ENCODE measurements around the gene TOGARAM1.

Gene TOGARAM1

DNA sequence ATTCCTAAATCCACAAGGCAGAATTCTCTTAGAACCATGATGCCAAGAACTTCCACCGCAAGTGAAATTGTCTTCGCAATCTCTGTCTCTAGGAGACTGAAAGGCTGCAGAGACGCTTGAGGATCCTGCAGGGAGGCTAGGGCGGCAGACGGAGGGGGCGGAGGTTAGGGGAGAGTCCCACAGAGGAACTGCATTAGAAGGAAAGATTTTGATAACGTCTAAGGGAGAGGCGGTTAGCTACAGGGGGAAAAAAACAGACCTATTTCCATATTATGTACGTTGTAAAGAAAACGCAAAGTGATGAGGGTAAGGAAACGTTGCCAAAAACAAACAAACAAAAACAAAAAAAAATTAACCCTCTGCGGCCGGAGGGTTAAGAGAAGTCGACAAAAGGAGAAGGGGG, 838 bp upstream of the TOGARAM1 start:
- TF ChIP-seq NFRKB (IDR thresholded peaks at IDR 0.05) = no peak
- peak; percentile 14; the same call in 1 of the 2 replicates for TF ChIP-seq L3MBTL2 (conservative IDR thresholded peaks at IDR 0.05)
- ChIA-PET POLR2A (interaction anchor here (0.9 to 5.3 kb wide), 12 partner anchors 18 to 292 kb away, joined by 3 to 32 read pairs (median 6); partner anchors contain the start of genes FANCM, FKBP3, MIS18BP1 and PRPF39), CTCF (interaction anchor here (0.8 kb wide), 1 partner anchor 8 kb away, joined by 3 read pairs; no protein-coding TSS in a partner anchor)
- DNase-seq (ENCODE audit: extremely low spot score) = peak; percentile 52

DNA sequence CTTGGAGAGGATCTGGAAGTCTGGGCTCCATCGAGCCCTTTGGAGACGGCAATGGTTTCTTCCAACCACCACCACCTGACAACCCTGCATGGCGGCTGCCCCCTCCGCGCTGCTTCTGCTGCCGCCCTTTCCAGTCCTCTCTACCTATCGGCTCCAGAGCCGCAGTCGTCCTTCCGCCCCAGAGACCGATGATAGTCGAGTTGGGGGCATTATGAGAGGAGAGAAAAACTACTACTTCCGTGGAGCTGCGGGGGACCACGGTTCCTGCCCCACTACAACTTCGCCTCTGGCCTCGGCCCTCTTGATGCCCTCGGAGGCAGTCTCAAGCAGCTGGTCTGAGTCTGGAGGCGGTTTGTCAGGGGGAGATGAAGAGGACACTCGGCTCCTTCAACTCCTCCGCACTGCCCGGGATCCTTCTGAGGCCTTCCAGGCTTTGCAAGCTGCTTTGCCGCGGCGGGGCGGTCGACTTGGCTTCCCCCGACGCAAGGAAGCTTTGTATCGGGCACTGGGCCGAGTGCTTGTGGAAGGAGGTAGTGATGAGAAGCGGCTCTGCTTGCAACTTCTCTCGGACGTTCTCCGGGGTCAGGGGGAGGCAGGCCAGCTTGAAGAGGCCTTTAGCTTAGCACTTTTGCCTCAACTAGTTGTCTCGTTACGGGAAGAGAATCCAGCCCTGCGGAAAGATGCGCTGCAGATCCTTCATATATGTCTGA, 499 bp downstream of the TOGARAM1 start:
- no peak for DNase-seq (ENCODE audit: extremely low spot score)
- TF ChIP-seq L3MBTL2 (conservative IDR thresholded peaks at IDR 0.05) (peak; percentile 89), ELF4 (IDR thresholded peaks at IDR 0.05) (no peak)
- POLR2A ChIA-PET = interaction anchor here (0.7 to 5.3 kb wide), 22 partner anchors 10 to 290 kb away, joined by 3 to 32 read pairs (median 6); partner anchors contain the start of genes FANCM, FKBP3, MIS18BP1 and PRPF39
- CTCF ChIA-PET = no interaction called here

DNA sequence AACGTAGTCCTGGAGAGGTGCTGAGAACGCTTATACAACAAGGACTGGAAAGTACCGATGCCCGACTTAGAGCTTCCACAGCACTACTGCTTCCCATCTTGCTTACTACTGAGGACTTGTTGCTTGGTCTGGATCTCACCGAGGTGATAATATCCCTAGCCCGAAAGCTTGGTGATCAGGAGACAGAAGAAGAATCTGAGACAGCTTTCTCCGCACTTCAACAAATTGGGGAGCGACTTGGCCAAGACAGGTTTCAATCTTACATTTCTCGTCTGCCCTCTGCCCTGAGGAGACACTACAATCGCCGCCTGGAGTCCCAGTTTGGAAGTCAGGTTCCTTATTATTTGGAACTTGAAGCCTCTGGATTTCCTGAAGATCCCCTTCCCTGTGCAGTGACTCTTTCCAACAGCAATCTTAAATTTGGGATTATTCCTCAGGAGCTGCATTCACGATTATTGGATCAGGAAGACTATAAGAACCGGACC, 1.1 kb downstream of the TOGARAM1 start:
- no peak for DNase-seq (ENCODE audit: extremely low spot score)
- ChIA-PET POLR2A (interaction anchor here (1.5 to 5.3 kb wide), 10 partner anchors 15 to 290 kb away, joined by 3 to 32 read pairs (median 8); partner anchors contain the start of genes FANCM, FKBP3, MIS18BP1 and PRPF39), CTCF (no interaction called here)
- no peak for TF ChIP-seq L3MBTL2 (conservative IDR thresholded peaks at IDR 0.05)
- no peak for TF ChIP-seq SUZ12 (IDR thresholded peaks at IDR 0.05)

DNA sequence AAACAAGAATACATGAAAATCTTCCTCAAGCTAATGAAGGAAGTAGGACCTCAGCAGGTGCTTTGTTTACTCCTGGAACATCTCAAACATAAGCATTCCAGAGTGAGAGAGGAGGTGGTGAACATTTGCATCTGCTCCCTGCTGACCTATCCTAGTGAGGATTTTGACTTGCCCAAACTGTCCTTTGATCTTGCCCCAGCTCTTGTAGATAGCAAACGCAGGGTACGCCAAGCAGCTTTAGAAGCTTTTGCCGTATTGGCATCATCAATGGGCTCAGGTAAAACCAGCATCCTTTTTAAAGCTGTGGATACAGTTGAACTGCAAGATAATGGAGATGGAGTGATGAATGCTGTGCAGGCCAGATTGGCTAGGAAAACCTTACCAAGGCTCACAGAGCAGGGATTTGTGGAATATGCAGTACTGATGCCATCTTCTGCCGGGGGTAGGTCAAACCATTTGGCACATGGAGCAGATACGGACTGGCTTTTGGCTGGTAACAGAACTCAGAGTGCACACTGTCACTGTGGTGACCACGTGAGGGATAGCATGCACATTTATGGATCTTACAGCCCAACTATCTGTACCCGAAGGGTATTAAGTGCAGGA, 1.9 kb downstream of the TOGARAM1 start:
- ChIA-PET POLR2A (interaction anchor here (2.6 to 5.3 kb wide), 3 partner anchors 17 to 171 kb away, joined by 11 to 32 read pairs (median 21); partner anchors contain the start of genes FANCM, FKBP3 and PRPF39), CTCF (no interaction called here)
- DNase-seq (ENCODE audit: extremely low spot score) = no peak
- TF ChIP-seq L3MBTL2 (conservative IDR thresholded peaks at IDR 0.05) (peak; percentile 30; the same call in 1 of the 2 replicates), SUZ12 (IDR thresholded peaks at IDR 0.05) (no peak)

DNA sequence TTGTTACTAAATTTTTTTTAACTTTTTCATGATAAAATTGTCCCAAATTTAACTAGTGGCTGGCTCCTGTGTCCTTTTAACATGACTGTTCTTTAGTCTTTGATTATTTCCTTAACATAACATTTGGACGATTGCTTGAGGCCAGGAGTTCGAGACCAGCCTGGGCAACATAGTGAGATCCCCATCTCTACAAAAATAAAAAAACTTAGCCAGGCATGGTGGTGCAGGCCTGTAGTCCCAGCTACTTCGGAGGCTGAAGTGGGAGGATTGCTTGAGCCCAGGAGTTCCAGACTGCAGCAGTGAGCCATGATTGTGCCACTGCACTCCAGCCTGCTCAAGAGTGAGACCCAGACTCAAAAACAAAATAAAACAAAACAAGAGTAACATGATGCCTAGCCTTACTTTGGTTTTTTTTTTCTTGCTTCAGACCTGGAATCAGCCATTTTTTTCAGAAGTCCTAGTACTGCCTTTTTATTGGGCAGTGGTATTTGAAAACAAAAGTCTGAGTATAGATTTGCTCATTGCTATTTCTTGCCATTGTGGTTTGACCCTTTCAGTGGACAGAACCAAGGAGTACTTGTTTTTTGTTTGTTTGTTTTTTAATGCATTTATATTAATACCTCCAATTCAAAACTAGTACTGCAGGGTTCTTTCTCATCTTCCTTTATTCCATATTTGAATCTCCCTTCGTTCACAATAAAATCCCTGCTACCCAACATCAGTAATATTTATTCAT, 4.8 kb downstream of the TOGARAM1 start:
- POLR2A ChIA-PET = no interaction called here
- CTCF ChIA-PET = no interaction called here
- TF ChIP-seq CTBP1 (IDR thresholded peaks at IDR 0.05; ENCODE audit: borderline replicate concordance) = no peak
- no peak for TF ChIP-seq NFRKB (IDR thresholded peaks at IDR 0.05)
- DNase-seq (ENCODE audit: extremely low spot score) = no peak

DNA sequence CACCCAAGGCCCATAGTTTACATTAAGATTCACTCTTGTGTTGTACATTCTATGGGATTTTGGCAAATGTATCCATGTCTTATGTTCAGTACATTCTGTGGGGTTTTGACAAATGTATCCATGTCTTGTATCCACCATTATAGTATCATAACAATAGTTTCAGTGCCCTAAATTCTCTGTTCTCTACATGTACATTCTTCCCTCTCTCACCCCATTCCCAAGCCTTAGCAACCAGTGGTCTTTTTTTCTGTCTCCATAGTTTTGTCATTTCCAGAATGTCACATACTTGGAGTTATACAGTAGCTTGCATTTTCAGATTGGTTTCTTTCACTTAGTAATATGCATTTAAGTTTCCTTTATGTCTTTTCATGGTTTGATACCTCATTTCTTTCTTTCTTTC, 6.7 kb downstream of the TOGARAM1 start:
- ChIA-PET POLR2A (no interaction called here), CTCF (no interaction called here)
- no peak for TF ChIP-seq LEF1 (IDR thresholded peaks at IDR 0.05; ENCODE audit: borderline replicate concordance)
- no peak for TF ChIP-seq SP1 (IDR thresholded peaks at IDR 0.05)
- TF ChIP-seq SUZ12 (IDR thresholded peaks at IDR 0.05) = no peak
- TF ChIP-seq ARNT (IDR thresholded peaks at IDR 0.05) = no peak
- TF ChIP-seq NFRKB (IDR thresholded peaks at IDR 0.05) = no peak
- TF ChIP-seq, protein P1, sequence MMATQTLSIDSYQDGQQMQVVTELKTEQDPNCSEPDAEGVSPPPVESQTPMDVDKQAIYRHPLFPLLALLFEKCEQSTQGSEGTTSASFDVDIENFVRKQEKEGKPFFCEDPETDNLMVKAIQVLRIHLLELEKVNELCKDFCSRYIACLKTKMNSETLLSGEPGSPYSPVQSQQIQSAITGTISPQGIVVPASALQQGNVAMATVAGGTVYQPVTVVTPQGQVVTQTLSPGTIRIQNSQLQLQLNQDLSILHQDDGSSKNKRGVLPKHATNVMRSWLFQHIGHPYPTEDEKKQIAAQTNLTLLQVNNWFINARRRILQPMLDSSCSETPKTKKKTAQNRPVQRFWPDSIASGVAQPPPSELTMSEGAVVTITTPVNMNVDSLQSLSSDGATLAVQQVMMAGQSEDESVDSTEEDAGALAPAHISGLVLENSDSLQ (IDR thresholded peaks at IDR 0.05) = no peak
- TF ChIP-seq TARDBP (IDR thresholded peaks at IDR 0.05) = no peak
- TF ChIP-seq FOXM1 (IDR thresholded peaks at IDR 0.05; ENCODE audit: borderline replicate concordance) = no peak
- no peak for TF ChIP-seq ELF4 (IDR thresholded peaks at IDR 0.05)
- TF ChIP-seq L3MBTL2 (conservative IDR thresholded peaks at IDR 0.05) = no peak
- no peak for DNase-seq (ENCODE audit: extremely low spot score)

DNA sequence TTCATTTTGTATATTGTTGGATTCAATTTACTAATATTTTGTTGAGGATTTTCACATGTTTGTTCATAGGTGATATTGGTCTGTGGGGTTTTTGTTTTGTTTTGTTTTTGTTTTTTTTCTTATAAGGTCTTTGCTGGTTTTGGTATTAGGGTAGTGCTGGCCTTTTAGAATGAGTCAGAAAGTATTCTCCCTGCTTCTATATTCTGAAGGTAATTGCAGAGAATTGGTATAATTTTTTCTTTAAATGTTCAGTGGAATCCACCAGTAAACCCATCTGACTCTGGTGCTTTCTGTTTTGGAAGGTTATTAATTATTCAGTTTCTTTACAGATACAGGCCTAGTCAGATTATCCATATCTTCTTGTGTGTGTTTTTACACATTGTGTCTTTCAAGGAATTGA, 8.9 kb downstream of the TOGARAM1 start:
- TF ChIP-seq ZNF384 (IDR thresholded peaks at IDR 0.05) (no peak), NFRKB (IDR thresholded peaks at IDR 0.05) (no peak), HDGF (IDR thresholded peaks at IDR 0.05; ENCODE audit: borderline replicate concordance) (no peak), FOXK2 (IDR thresholded peaks at IDR 0.05) (no peak), BHLHE40 (IDR thresholded peaks at IDR 0.05; ENCODE audit: borderline replicate concordance) (no peak), FOXM1 (IDR thresholded peaks at IDR 0.05; ENCODE audit: borderline replicate concordance) (no peak)
- ChIA-PET POLR2A (no interaction called here), CTCF (no interaction called here)
- DNase-seq (ENCODE audit: extremely low spot score) = no peak

DNA sequence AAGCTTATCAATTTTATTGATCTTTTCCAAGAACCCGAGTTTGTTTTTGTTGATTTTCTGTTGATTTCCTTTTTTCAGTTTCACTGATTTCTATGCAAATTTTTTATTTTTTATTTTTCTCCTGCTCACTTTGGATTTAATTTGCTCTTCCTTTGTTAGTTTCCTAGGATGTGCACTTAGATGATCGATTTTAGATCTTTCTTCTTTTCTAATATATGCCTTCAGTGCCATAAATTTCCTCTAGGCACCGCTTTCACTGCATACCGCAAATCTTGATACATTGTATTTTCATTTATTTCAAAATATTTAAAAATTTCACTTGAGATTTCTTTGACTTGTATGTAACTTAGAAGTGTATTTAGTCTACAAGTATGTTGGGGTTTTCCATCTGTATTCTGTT, 9.5 kb downstream of the TOGARAM1 start:
- POLR2A ChIA-PET = no interaction called here
- TF ChIP-seq NFRKB (IDR thresholded peaks at IDR 0.05) = no peak
- no peak for TF ChIP-seq SP1 (IDR thresholded peaks at IDR 0.05)
- TF ChIP-seq FOXM1 (IDR thresholded peaks at IDR 0.05; ENCODE audit: borderline replicate concordance) = no peak
- no peak for TF ChIP-seq HDGF (IDR thresholded peaks at IDR 0.05; ENCODE audit: borderline replicate concordance)
- TF ChIP-seq ARNT (IDR thresholded peaks at IDR 0.05) = no peak
- TF ChIP-seq, protein P1 (IDR thresholded peaks at IDR 0.05) = no peak
- CTCF ChIA-PET = no interaction called here
- DNase-seq (ENCODE audit: extremely low spot score) = no peak
